ENCODE data around the gene PPP1R3G. TPM values are rescaled to one million over a fixed set of nuclear protein-coding genes. Genes with fewer than 3 reads are reported as not detected.

The PPP1R3G gene
- 1.5 TPM for total RNA-seq
- 0.75 TPM for polyA plus RNA-seq
- long read RNA-seq, donor 1: 0 reads
- long read RNA-seq, donor 2: 0 reads
- long read RNA-seq, donor 3, full-length matches to known transcripts: 4 of 4 reads
- long read RNA-seq, donor 3, partial matches to known transcripts: 0 of 4 reads
- long read RNA-seq, donor 3, other reads (novel, unspliced or antisense): 0 of 4 reads
- long read RNA-seq, donor 4, full-length matches to known transcripts: 3 of 63 reads
- long read RNA-seq, donor 4, partial matches to known transcripts: 7 of 63 reads
- long read RNA-seq, donor 4, other reads (novel, unspliced or antisense): 53 of 63 reads
- long read RNA-seq, donor 5, full-length matches to known transcripts: 17 of 17 reads
- long read RNA-seq, donor 5, partial matches to known transcripts: 0 of 17 reads
- long read RNA-seq, donor 5, other reads (novel, unspliced or antisense): 0 of 17 reads
- long read RNA-seq, donor 6, full-length matches to known transcripts: 4 of 4 reads
- long read RNA-seq, donor 6, partial matches to known transcripts: 0 of 4 reads
- long read RNA-seq, donor 6, other reads (novel, unspliced or antisense): 0 of 4 reads
- long read RNA-seq, donor 7, full-length matches to known transcripts: 4 of 120 reads
- long read RNA-seq, donor 7, partial matches to known transcripts: 104 of 120 reads
- long read RNA-seq, donor 7, other reads (novel, unspliced or antisense): 12 of 120 reads
- long read RNA-seq, donor 8, full-length matches to known transcripts: 2 of 2 reads
- long read RNA-seq, donor 8, partial matches to known transcripts: 0 of 2 reads
- long read RNA-seq, donor 8, other reads (novel, unspliced or antisense): 0 of 2 reads
- long read RNA-seq, donor 9, full-length matches to known transcripts: 2 of 2 reads
- long read RNA-seq, donor 9, partial matches to known transcripts: 0 of 2 reads
- long read RNA-seq, donor 9, other reads (novel, unspliced or antisense): 0 of 2 reads
- long read RNA-seq, donor 10, full-length matches to known transcripts: 1 of 36 reads
- long read RNA-seq, donor 10, partial matches to known transcripts: 35 of 36 reads
- long read RNA-seq, donor 10, other reads (novel, unspliced or antisense): 0 of 36 reads

DNA sequence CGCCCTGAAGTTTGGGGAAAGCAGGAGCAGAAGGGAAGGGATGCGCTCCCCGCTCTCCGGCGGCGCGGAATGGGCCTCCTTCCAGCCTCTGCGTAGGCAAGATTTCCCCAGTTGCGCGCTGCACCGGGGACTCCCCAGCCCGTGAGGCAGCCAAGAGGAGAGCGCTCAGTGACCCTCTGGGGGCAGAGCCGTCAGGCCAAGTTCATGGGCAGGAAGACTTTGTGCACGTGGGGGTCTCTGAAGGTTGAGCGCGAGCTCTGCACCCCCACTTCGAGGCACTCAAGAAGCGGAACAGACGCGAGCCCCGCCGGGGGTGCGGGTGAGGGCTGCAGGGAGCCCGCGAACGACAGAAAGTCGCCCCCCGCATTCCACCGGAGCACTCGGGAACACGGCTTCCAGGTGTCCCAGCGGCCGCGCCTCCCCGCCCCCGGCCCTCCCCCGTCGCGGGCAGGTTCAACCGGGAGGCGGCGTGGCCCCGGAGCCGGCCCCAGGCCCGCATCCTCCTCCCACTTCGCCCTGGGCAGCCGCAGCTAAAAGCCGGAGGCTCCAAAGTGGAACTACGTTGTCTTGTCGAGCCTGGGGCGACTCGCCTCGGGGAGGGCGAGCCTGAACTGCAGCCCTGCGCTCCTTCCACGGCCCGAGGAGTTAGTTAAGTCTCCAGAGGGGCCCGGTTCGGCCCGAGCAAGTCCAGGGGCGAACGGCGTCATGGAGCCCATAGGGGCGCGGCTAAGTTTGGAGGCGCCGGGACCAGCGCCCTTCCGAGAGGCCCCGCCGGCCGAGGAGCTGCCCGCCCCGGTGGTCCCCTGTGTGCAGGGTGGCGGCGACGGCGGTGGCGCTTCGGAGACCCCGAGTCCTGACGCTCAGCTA is at the start of gene PPP1R3G:
TSS of gene PPP1R3G (plus strand) at position 561 of the 867 bp plus-strand sequence. CDS start at position 706, 145 bp downstream.
- H3K4me3 ChIP-seq (ENCODE audit: low read length in 2 of 2): peak within 1 kb of the TSS; percentile 36 to 39
- under 1% methylated on average over 83 of the region's 83 CpGs for WGBS
- DNase-seq (ENCODE audit: low read depth in 6 of 9, low spot score in 9 of 9): peak in 1 of 9 donors; percentile 28
- no peaks in the 10 kb centered on the region for H3K36me3 ChIP-seq (ENCODE audit: control insufficient read depth in 2 of 2, insufficient read depth in 2 of 2, low read length in 1 of 2)
- H3K27ac ChIP-seq (ENCODE audit: low read depth in 1 of 2, low read length in 1 of 2): peak within 1 kb of the TSS; percentile 26 to 65
- H3K9me3 ChIP-seq (ENCODE audit: control insufficient read depth in 2 of 2, insufficient read depth in 1 of 2, low read length in 1 of 2): peaks cover 0 to 5% of the 10 kb centered on the region in 2 donors
- peaks cover 56 to 75% of the 10 kb centered on the region in 2 donors for H3K27me3 ChIP-seq (ENCODE audit: control insufficient read depth in 2 of 2, insufficient read depth in 1 of 2, low read length in 1 of 2)
- peaks cover 2 to 9% of the 10 kb centered on the region in 2 donors for H3K4me1 ChIP-seq (ENCODE audit: control insufficient read depth in 2 of 2, insufficient read depth in 2 of 2, low read length in 2 of 2)

- Histone ChIP-seq H3K27ac (ENCODE audit: low read depth in 1 of 2, low read length in 1 of 2) (no peak overlapping the region), H3K4me1 (ENCODE audit: control insufficient read depth in 2 of 2, insufficient read depth in 2 of 2, low read length in 2 of 2) (peaks cover 0 to 3% of the 10 kb centered on the region in 2 donors), H3K4me3 (ENCODE audit: low read length in 2 of 2) (no peak overlapping the region), H3K27me3 (ENCODE audit: control insufficient read depth in 2 of 2, insufficient read depth in 1 of 2, low read length in 1 of 2) (no peaks in the 10 kb centered on the region), H3K36me3 (ENCODE audit: control insufficient read depth in 2 of 2, insufficient read depth in 2 of 2, low read length in 1 of 2) (no peaks in the 10 kb centered on the region), H3K9me3 (ENCODE audit: control insufficient read depth in 2 of 2, insufficient read depth in 1 of 2, low read length in 1 of 2) (no peaks in the 10 kb centered on the region)
- peak in 1 of 9 donors; percentile 32 for DNase-seq (ENCODE audit: low read depth in 6 of 9, low spot score in 9 of 9)
- 71% methylated on average over 8 of the region's 8 CpGs for WGBS
Measured at GRCh38 chr6:5036269-5036668, 48.9 kb upstream of the PPP1R3G start.

- H3K27me3 ChIP-seq (ENCODE audit: control insufficient read depth in 2 of 2, insufficient read depth in 1 of 2, low read length in 1 of 2): no peaks in the 10 kb centered on the region
- 47% methylated on average over 2 of the region's 2 CpGs for WGBS
- H3K36me3 ChIP-seq (ENCODE audit: control insufficient read depth in 2 of 2, insufficient read depth in 2 of 2, low read length in 1 of 2): no peaks in the 10 kb centered on the region
- no peak overlapping the region for H3K4me3 ChIP-seq (ENCODE audit: low read length in 2 of 2)
- DNase-seq (ENCODE audit: low read depth in 6 of 9, low spot score in 9 of 9): no peak
- H3K9me3 ChIP-seq (ENCODE audit: control insufficient read depth in 2 of 2, insufficient read depth in 1 of 2, low read length in 1 of 2): no peaks in the 10 kb centered on the region
- no peak overlapping the region for H3K27ac ChIP-seq (ENCODE audit: low read depth in 1 of 2, low read length in 1 of 2)
- H3K4me1 ChIP-seq (ENCODE audit: control insufficient read depth in 2 of 2, insufficient read depth in 2 of 2, low read length in 2 of 2): no peaks in the 10 kb centered on the region
Measured at GRCh38 chr6:5041955-5042354, 43.2 kb upstream of the PPP1R3G start.

- Histone ChIP-seq H3K27me3 (ENCODE audit: control insufficient read depth in 2 of 2, insufficient read depth in 1 of 2, low read length in 1 of 2) (no peaks in the 10 kb centered on the region), H3K9me3 (ENCODE audit: control insufficient read depth in 2 of 2, insufficient read depth in 1 of 2, low read length in 1 of 2) (no peaks in the 10 kb centered on the region), H3K4me1 (ENCODE audit: control insufficient read depth in 2 of 2, insufficient read depth in 2 of 2, low read length in 2 of 2) (no peaks in the 10 kb centered on the region), H3K27ac (ENCODE audit: low read depth in 1 of 2, low read length in 1 of 2) (no peak overlapping the region), H3K4me3 (ENCODE audit: low read length in 2 of 2) (no peak overlapping the region), H3K36me3 (ENCODE audit: control insufficient read depth in 2 of 2, insufficient read depth in 2 of 2, low read length in 1 of 2) (no peaks in the 10 kb centered on the region)
- WGBS: 96% methylated on average over 3 of the region's 3 CpGs
- DNase-seq (ENCODE audit: low read depth in 6 of 9, low spot score in 9 of 9): no peak
Measured at GRCh38 chr6:5042436-5042835, 42.7 kb upstream of the PPP1R3G start.

GRCh38 chr6:5044866-5045265 is 40.3 kb upstream of the PPP1R3G start:
- H3K27me3 ChIP-seq (ENCODE audit: control insufficient read depth in 2 of 2, insufficient read depth in 1 of 2, low read length in 1 of 2): no peaks in the 10 kb centered on the region
- 79% methylated on average over 3 of the region's 3 CpGs for WGBS
- no peak for DNase-seq (ENCODE audit: low read depth in 6 of 9, low spot score in 9 of 9)
- H3K4me1 ChIP-seq (ENCODE audit: control insufficient read depth in 2 of 2, insufficient read depth in 2 of 2, low read length in 2 of 2): no peaks in the 10 kb centered on the region
- H3K9me3 ChIP-seq (ENCODE audit: control insufficient read depth in 2 of 2, insufficient read depth in 1 of 2, low read length in 1 of 2): peaks cover 0 to 2% of the 10 kb centered on the region in 2 donors
- no peak overlapping the region for H3K27ac ChIP-seq (ENCODE audit: low read depth in 1 of 2, low read length in 1 of 2)
- no peak overlapping the region for H3K4me3 ChIP-seq (ENCODE audit: low read length in 2 of 2)
- no peaks in the 10 kb centered on the region for H3K36me3 ChIP-seq (ENCODE audit: control insufficient read depth in 2 of 2, insufficient read depth in 2 of 2, low read length in 1 of 2)

GRCh38 chr6:5045416-5045815 is 39.7 kb upstream of the PPP1R3G start:
- no peak overlapping the region for H3K27ac ChIP-seq (ENCODE audit: low read depth in 1 of 2, low read length in 1 of 2)
- H3K4me1 ChIP-seq (ENCODE audit: control insufficient read depth in 2 of 2, insufficient read depth in 2 of 2, low read length in 2 of 2): no peaks in the 10 kb centered on the region
- H3K9me3 ChIP-seq (ENCODE audit: control insufficient read depth in 2 of 2, insufficient read depth in 1 of 2, low read length in 1 of 2): peaks cover 0 to 7% of the 10 kb centered on the region in 2 donors
- DNase-seq (ENCODE audit: low read depth in 6 of 9, low spot score in 9 of 9): no peak
- 97% methylated on average over 8 of the region's 8 CpGs for whole genome bisulfite sequencing
- H3K4me3 ChIP-seq (ENCODE audit: low read length in 2 of 2): no peak overlapping the region
- H3K27me3 ChIP-seq (ENCODE audit: control insufficient read depth in 2 of 2, insufficient read depth in 1 of 2, low read length in 1 of 2): no peaks in the 10 kb centered on the region
- H3K36me3 ChIP-seq (ENCODE audit: control insufficient read depth in 2 of 2, insufficient read depth in 2 of 2, low read length in 1 of 2): no peaks in the 10 kb centered on the region

DNA sequence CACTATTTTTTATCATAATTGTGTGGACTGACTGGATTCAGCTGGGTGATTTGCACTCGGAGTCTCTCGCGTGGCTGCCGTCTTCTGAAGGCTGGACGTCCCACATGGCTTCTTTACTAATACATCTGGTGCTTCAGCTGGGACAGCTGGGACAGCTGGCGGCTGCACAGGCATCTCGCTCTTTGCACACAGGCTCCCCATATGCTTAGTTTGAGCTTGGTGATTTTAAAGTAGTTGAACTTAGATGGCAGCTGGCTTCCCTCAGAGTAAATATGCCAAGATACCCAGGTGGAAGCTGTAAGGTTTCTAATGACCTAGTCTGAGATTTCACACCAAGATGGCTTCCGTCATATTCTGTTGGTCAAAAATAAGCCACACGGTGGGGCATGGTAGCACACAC is 38.7 kb upstream of the PPP1R3G start:
- H3K4me1 ChIP-seq (ENCODE audit: control insufficient read depth in 2 of 2, insufficient read depth in 2 of 2, low read length in 2 of 2): no peaks in the 10 kb centered on the region
- no peaks in the 10 kb centered on the region for H3K36me3 ChIP-seq (ENCODE audit: control insufficient read depth in 2 of 2, insufficient read depth in 2 of 2, low read length in 1 of 2)
- WGBS: 99% methylated on average over 9 of the region's 9 CpGs

DNA sequence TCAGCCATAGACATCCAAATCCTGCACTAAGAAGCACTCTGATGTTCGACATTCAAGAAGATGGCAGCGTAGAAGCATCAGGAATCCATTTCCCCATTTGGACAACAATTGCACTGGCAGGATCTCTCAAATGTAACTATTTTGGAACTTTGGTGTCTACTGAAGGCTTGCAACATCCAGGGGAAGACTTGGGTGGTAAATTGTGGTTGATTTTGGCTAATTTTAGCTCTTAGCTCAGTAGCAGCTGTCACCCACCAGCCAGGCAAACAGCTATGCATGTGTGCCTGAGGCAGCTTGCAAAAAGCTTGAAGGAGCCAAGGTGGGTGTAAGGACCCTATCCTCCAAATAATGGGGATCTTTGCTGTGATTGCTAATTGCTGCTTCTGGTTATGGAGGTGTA is 35.1 kb upstream of the PPP1R3G start:
- Histone ChIP-seq H3K27ac (ENCODE audit: low read depth in 1 of 2, low read length in 1 of 2) (no peak overlapping the region), H3K4me1 (ENCODE audit: control insufficient read depth in 2 of 2, insufficient read depth in 2 of 2, low read length in 2 of 2) (no peaks in the 10 kb centered on the region), H3K36me3 (ENCODE audit: control insufficient read depth in 2 of 2, insufficient read depth in 2 of 2, low read length in 1 of 2) (no peaks in the 10 kb centered on the region), H3K9me3 (ENCODE audit: control insufficient read depth in 2 of 2, insufficient read depth in 1 of 2, low read length in 1 of 2) (peaks cover 2 to 7% of the 10 kb centered on the region in 2 donors), H3K27me3 (ENCODE audit: control insufficient read depth in 2 of 2, insufficient read depth in 1 of 2, low read length in 1 of 2) (no peaks in the 10 kb centered on the region), H3K4me3 (ENCODE audit: low read length in 2 of 2) (no peak overlapping the region)
- WGBS: 94% methylated on average over 2 of the region's 2 CpGs
- DNase-seq (ENCODE audit: low read depth in 6 of 9, low spot score in 9 of 9): no peak

More for the DNA sequence above, 38.7 kb upstream of the PPP1R3G start:
- Histone ChIP-seq H3K4me3 (ENCODE audit: low read length in 2 of 2) (no peak overlapping the region), H3K27me3 (ENCODE audit: control insufficient read depth in 2 of 2, insufficient read depth in 1 of 2, low read length in 1 of 2) (no peaks in the 10 kb centered on the region), H3K27ac (ENCODE audit: low read depth in 1 of 2, low read length in 1 of 2) (no peak overlapping the region), H3K9me3 (ENCODE audit: control insufficient read depth in 2 of 2, insufficient read depth in 1 of 2, low read length in 1 of 2) (peaks cover 0 to 7% of the 10 kb centered on the region in 2 donors)
- no peak for DNase-seq (ENCODE audit: low read depth in 6 of 9, low spot score in 9 of 9)

Data from thymus (tissue), 14 donors.